Type B pancreatic cell (in vitro differentiated cells): ENCODE data around the gene VOPP1. TPM values are rescaled to one million over a fixed set of nuclear protein-coding genes. Genes with fewer than 3 reads are reported as not detected.
A peak's percentile ranks its signal among the peaks of the same experiment; 100 is the strongest.

Experiments used
- DNase-seq: peaks from one replicate; pipeline ENCODE4 v3.0.0; 2021; ENCODE audit warnings: mixed read lengths; ENCODE audit not compliant: unreplicated experiment; ENCODE audit errors: extremely low spot score
- H3K27ac Mint-ChIP-seq: 2 replicates; pipeline ENCODE4 v1.8.0; 2021; ENCODE audit warnings: mild to moderate bottlenecking, mixed read lengths
- H3K27me3 Mint-ChIP-seq: 2 replicates; pipeline ENCODE4 v1.8.0; 2021; ENCODE audit warnings: mixed read lengths
- H3K36me3 Mint-ChIP-seq: 2 replicates; pipeline ENCODE4 v1.8.0; 2021; ENCODE audit warnings: mixed read lengths
- H3K4me1 Mint-ChIP-seq: one replicate; pipeline ENCODE4 v1.8.0; 2021; ENCODE audit warnings: mixed read lengths; ENCODE audit not compliant: unreplicated experiment
- H3K4me3 Mint-ChIP-seq: 2 replicates; pipeline ENCODE4 v1.8.0; 2021; ENCODE audit warnings: mild to moderate bottlenecking, mixed read lengths
- H3K9me3 Mint-ChIP-seq: 2 replicates; pipeline ENCODE4 v1.8.0; 2021; ENCODE audit warnings: mixed read lengths
- CTCF ChIP-seq: fragments of 200-600 bp; sonication (generic); conservative IDR thresholded peaks from 2 replicates; pipeline ENCODE4 v1.5.0; 2021; ENCODE audit warnings: antibody characterized with exemption, mild to moderate bottlenecking
- total RNA-seq: library from RNA; stranded (reverse); gene quantifications from 2 replicates; pipeline ENCODE4 v1.2.1, GENCODE V29; 2021; ENCODE audit warnings: low replicate concordance

VOPP1 gene
- total RNA-seq, 1 donor from 2014 or later = 38.9 TPM

GRCh38 chr7:55563596-55564325, 8.5 kb downstream of the VOPP1 start:
- no peak for TF ChIP-seq CTCF
- no peaks in the 10 kb centered on the region for H3K27me3 Mint-ChIP-seq
- H3K4me3 Mint-ChIP-seq = no peak overlapping the region
- no peak for DNase-seq
- peaks cover 35% of the 10 kb centered on the region for H3K4me1 Mint-ChIP-seq
- H3K36me3 Mint-ChIP-seq = peaks cover 9% of the 10 kb centered on the region
- no peak overlapping the region for H3K27ac Mint-ChIP-seq
- no peaks in the 10 kb centered on the region for H3K9me3 Mint-ChIP-seq

GRCh38 chr7:55561690-55562089, 10.6 kb downstream of the VOPP1 start:
- Mint-ChIP-seq H3K9me3 (no peaks in the 10 kb centered on the region), H3K27ac (no peak overlapping the region), H3K27me3 (no peaks in the 10 kb centered on the region), H3K4me3 (no peak overlapping the region), H3K36me3 (no peaks in the 10 kb centered on the region), H3K4me1 (peaks cover 42% of the 10 kb centered on the region)
- no peak for TF ChIP-seq CTCF
- no peak for DNase-seq

GRCh38 chr7:55558962-55559920, 13.1 kb downstream of the VOPP1 start:
- H3K4me3 Mint-ChIP-seq = no peak overlapping the region
- TF ChIP-seq CTCF = no peak
- H3K36me3 Mint-ChIP-seq = peaks cover 11% of the 10 kb centered on the region
- H3K4me1 Mint-ChIP-seq = peaks cover 61% of the 10 kb centered on the region
- H3K27me3 Mint-ChIP-seq = no peaks in the 10 kb centered on the region
- no peak overlapping the region for H3K27ac Mint-ChIP-seq
- no peaks in the 10 kb centered on the region for H3K9me3 Mint-ChIP-seq
- DNase-seq = no peak

- no peak overlapping the region for H3K27ac Mint-ChIP-seq
- H3K4me1 Mint-ChIP-seq = peaks cover 71% of the 10 kb centered on the region
- no peaks in the 10 kb centered on the region for H3K27me3 Mint-ChIP-seq
- no peak for DNase-seq
- TF ChIP-seq CTCF = peak; percentile 39
- peaks cover 12% of the 10 kb centered on the region for H3K36me3 Mint-ChIP-seq
- no peaks in the 10 kb centered on the region for H3K9me3 Mint-ChIP-seq
- H3K4me3 Mint-ChIP-seq = no peak overlapping the region
These were observed 14.6 kb downstream of the VOPP1 start for GRCh38 chr7:55557666-55558188.

GRCh38 chr7:55556492-55556891, 15.8 kb downstream of the VOPP1 start:
- H3K9me3 Mint-ChIP-seq = no peaks in the 10 kb centered on the region
- peaks cover 83% of the 10 kb centered on the region for H3K4me1 Mint-ChIP-seq
- H3K36me3 Mint-ChIP-seq = peaks cover 12% of the 10 kb centered on the region
- no peaks in the 10 kb centered on the region for H3K27me3 Mint-ChIP-seq
- DNase-seq = no peak
- peak overlapping the region; percentile 35 for H3K27ac Mint-ChIP-seq
- no peak for TF ChIP-seq CTCF
- peak overlapping the region; percentile 27 for H3K4me3 Mint-ChIP-seq
